ENCODE data around the gene CCNYL1. TPM values are rescaled to one million over a fixed set of nuclear protein-coding genes. Genes with fewer than 3 reads are reported as not detected.

The CCNYL1 gene
- total RNA-seq, 2 donors from 2014 or later, result 12.1 to 14.3 TPM

GRCh38 chr2:207767461-207768167, 56.2 kb downstream of the CCNYL1 start:
- peaks cover 23% of the 10 kb centered on the region for H3K4me1 Mint-ChIP-seq
- H3K27ac Mint-ChIP-seq, result peak overlapping the region; percentile 72
- H3K9me3 ChIP-seq (ENCODE audit: control insufficient read depth, low read length, poor library complexity, severe bottlenecking), result no peaks in the 10 kb centered on the region
- peaks cover 2% of the 10 kb centered on the region for H3K36me3 Mint-ChIP-seq (ENCODE audit: low read depth)
- no peak for ATAC-seq
- H3K27me3 Mint-ChIP-seq, result peaks cover 33% of the 10 kb centered on the region
- no peak for DNase-seq
- peak overlapping the region; percentile 93 for H3K4me3 Mint-ChIP-seq

DNA sequence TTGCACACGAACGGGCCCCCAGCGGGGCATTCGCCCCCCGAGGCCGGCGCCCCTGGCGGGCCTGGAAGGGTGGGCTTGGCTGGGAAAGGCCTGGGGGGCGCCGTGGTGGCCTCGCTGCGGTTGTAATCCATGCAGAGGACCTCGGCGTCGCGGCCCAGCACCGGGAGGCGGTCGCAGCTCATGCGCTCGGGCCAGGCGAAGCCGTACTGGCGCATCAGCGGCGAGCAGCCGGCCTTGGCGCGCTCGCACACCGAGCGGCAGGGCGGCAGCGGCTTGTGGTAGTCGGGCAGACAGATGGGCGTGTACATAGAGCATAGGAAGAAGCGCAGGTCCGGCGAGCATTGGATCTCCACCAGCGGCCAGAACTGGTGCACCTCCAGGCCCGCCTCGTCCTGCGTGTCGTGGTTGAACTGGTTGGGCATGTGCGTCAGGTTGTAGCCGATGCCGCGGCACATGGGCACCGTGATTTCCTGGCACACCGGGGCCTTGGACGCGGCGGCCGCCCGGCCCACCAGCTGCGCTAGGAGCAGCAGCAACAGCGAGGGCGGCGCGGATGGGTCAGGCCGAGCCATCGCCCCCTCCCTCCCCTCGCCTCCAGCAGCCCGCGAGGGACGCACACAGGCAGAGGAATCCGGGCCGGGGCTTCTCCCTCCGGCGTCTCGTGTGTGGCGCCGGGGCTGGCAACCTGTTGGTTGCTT, 56.9 kb downstream of the CCNYL1 start:
- peaks cover 33% of the 10 kb centered on the region for H3K27me3 Mint-ChIP-seq
- H3K27ac Mint-ChIP-seq, result no peak overlapping the region

DNA sequence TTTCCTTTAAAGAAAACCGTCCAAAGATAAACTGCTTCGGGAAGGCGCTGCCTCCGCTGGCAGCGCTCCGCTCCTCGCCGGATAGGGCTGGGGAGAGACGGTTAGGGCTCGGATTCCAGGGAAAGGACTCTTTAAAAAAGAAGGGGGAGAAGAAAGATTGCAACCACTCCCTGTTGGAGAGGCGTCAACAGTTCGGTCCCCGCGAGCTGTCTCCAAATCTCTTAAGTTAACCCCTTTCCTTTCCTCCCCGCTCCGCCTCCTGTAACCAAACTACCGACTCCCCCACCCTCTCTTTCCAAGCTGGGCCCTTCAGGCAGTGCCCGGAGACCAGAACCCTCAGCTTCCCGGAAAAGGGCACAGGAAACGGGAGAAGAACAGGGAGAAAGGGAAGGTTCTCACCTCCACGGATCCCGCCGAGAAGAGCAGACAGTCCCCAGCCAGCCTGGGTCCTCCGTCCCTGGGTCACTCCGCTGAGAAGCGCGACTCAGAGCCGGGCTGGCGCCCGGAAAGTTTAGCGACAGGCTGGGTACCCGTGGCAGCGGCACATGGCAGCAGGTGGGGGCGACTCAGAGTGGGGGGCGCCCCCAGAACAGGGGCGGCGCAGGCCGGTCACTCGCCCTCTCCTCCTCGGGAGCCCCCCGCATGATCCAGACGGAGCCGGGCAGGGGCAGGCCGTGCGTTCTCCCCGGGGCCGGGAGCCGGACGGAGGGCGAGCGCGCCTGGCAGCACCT, 57.6 kb downstream of the CCNYL1 start:
- H3K27ac Mint-ChIP-seq, result no peak overlapping the region
- H3K36me3 Mint-ChIP-seq (ENCODE audit: low read depth), result peaks cover 2% of the 10 kb centered on the region
- no peaks in the 10 kb centered on the region for H3K9me3 ChIP-seq (ENCODE audit: control insufficient read depth, low read length, poor library complexity, severe bottlenecking)
- peaks cover 23% of the 10 kb centered on the region for H3K4me1 Mint-ChIP-seq
- peak overlapping the region; percentile 93 for H3K4me3 Mint-ChIP-seq
- ATAC-seq, result peak; percentile 12
- H3K27me3 Mint-ChIP-seq, result peaks cover 26% of the 10 kb centered on the region
- no peak for DNase-seq

More for the DNA sequence above, 56.9 kb downstream of the CCNYL1 start:
- H3K9me3 ChIP-seq (ENCODE audit: control insufficient read depth, low read length, poor library complexity, severe bottlenecking), result no peaks in the 10 kb centered on the region
- peaks cover 23% of the 10 kb centered on the region for H3K4me1 Mint-ChIP-seq
- peak; percentile 16 for ATAC-seq
- H3K4me3 Mint-ChIP-seq, result peak overlapping the region; percentile 93
- H3K36me3 Mint-ChIP-seq (ENCODE audit: low read depth), result peaks cover 2% of the 10 kb centered on the region
- DNase-seq, result peak; percentile 10 to 17 (median 12)

- H3K27me3 Mint-ChIP-seq, result peaks cover 14% of the 10 kb centered on the region
- no peaks in the 10 kb centered on the region for H3K9me3 ChIP-seq (ENCODE audit: control insufficient read depth, low read length, poor library complexity, severe bottlenecking)
- H3K36me3 Mint-ChIP-seq (ENCODE audit: low read depth), result peaks cover 2% of the 10 kb centered on the region
- peak overlapping the region; percentile 94 for H3K4me3 Mint-ChIP-seq
- DNase-seq, result no peak
- H3K27ac Mint-ChIP-seq, result peak overlapping the region; percentile 19
- peaks cover 23% of the 10 kb centered on the region for H3K4me1 Mint-ChIP-seq
- no peak for ATAC-seq
Observed at GRCh38 chr2:207770602-207771404, 59.4 kb downstream of the CCNYL1 start.

GRCh38 chr2:207771421-207771820, 60.0 kb downstream of the CCNYL1 start:
- DNase-seq (no peak), ATAC-seq (no peak)
- no peak overlapping the region for H3K27ac Mint-ChIP-seq
- peak overlapping the region; percentile 94 for H3K4me3 Mint-ChIP-seq
- H3K27me3 Mint-ChIP-seq, result peaks cover 9% of the 10 kb centered on the region
- H3K36me3 Mint-ChIP-seq (ENCODE audit: low read depth), result peaks cover 2% of the 10 kb centered on the region
- H3K9me3 ChIP-seq (ENCODE audit: control insufficient read depth, low read length, poor library complexity, severe bottlenecking), result no peaks in the 10 kb centered on the region
- peaks cover 23% of the 10 kb centered on the region for H3K4me1 Mint-ChIP-seq

GRCh38 chr2:207772081-207772843, 60.8 kb downstream of the CCNYL1 start:
- Mint-ChIP-seq H3K27me3 (peaks cover 5% of the 10 kb centered on the region), H3K27ac (no peak overlapping the region), H3K36me3 (ENCODE audit: low read depth) (peaks cover under 1% of the 10 kb centered on the region), H3K4me1 (peaks cover 18% of the 10 kb centered on the region), H3K4me3 (no peak overlapping the region)
- DNase-seq, result no peak
- no peak for ATAC-seq
- no peaks in the 10 kb centered on the region for H3K9me3 ChIP-seq (ENCODE audit: control insufficient read depth, low read length, poor library complexity, severe bottlenecking)

- ATAC-seq, result no peak
- Mint-ChIP-seq H3K36me3 (ENCODE audit: low read depth) (no peaks in the 10 kb centered on the region), H3K27me3 (no peaks in the 10 kb centered on the region), H3K27ac (no peak overlapping the region), H3K4me3 (no peak overlapping the region), H3K4me1 (peaks cover 13% of the 10 kb centered on the region)
- DNase-seq, result no peak
- H3K9me3 ChIP-seq (ENCODE audit: control insufficient read depth, low read length, poor library complexity, severe bottlenecking), result no peaks in the 10 kb centered on the region
Observed at GRCh38 chr2:207772844-207773205, 61.4 kb downstream of the CCNYL1 start.

DNA sequence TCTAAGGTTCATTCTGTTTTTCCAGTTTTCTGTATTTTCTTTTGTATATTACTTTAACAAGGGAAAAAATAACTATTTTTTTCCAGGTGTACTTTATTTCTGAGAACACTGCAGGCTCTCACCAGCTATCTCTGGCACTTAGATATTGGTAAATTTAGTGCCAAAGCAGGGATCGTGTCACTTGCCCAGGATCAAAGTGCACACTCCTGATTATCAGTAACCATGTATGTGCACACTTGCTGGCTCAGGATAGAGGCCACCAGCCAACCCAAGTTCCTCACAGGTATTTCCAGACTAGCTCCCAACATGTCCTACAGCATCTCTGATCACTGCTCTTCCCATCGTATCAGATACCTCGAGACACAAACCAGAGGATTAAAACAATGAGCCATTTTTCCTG, 64.0 kb downstream of the CCNYL1 start:
- no peak for DNase-seq
- H3K27ac Mint-ChIP-seq, result no peak overlapping the region
- no peak overlapping the region for H3K4me3 Mint-ChIP-seq

DNA sequence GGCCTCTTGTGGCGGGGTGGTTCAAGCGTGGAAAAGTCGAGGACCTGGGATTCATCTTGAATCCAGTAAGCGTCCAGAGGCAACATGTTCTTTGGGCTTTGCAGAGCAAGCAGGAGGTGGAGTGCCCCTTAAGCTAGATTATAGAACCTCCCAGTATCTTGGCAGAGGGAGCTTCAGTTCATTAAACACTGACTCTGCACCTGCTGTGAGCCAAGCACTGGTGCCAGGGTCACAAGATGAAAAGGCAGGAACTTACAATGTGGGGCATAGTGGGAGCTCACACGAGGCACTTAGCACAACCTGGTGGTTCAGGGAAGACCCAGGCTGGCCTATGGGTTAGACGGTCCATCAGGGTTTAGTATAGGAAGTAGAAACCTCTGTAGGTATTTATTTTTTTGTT, 65.7 kb downstream of the CCNYL1 start:
- H3K4me3 Mint-ChIP-seq, result no peak overlapping the region
- ATAC-seq, result no peak
- H3K36me3 Mint-ChIP-seq (ENCODE audit: low read depth), result no peaks in the 10 kb centered on the region
- H3K27me3 Mint-ChIP-seq, result peaks cover 19% of the 10 kb centered on the region
- H3K27ac Mint-ChIP-seq, result no peak overlapping the region
- no peak for DNase-seq
- no peaks in the 10 kb centered on the region for H3K9me3 ChIP-seq (ENCODE audit: control insufficient read depth, low read length, poor library complexity, severe bottlenecking)
- H3K4me1 Mint-ChIP-seq, result no peaks in the 10 kb centered on the region

More for the DNA sequence above, 64.0 kb downstream of the CCNYL1 start:
- no peak for ATAC-seq
- H3K9me3 ChIP-seq (ENCODE audit: control insufficient read depth, low read length, poor library complexity, severe bottlenecking), result no peaks in the 10 kb centered on the region
- H3K4me1 Mint-ChIP-seq, result peaks cover 5% of the 10 kb centered on the region
- peaks cover 14% of the 10 kb centered on the region for H3K27me3 Mint-ChIP-seq
- no peaks in the 10 kb centered on the region for H3K36me3 Mint-ChIP-seq (ENCODE audit: low read depth)

GRCh38 chr2:207778298-207778882, 67.0 kb downstream of the CCNYL1 start:
- H3K27ac Mint-ChIP-seq, result no peak overlapping the region
- DNase-seq (no peak), ATAC-seq (no peak)
- no peak overlapping the region for H3K4me3 Mint-ChIP-seq
- H3K36me3 Mint-ChIP-seq (ENCODE audit: low read depth), result no peaks in the 10 kb centered on the region
- H3K27me3 Mint-ChIP-seq, result peaks cover 27% of the 10 kb centered on the region
- H3K9me3 ChIP-seq (ENCODE audit: control insufficient read depth, low read length, poor library complexity, severe bottlenecking), result no peaks in the 10 kb centered on the region
- no peaks in the 10 kb centered on the region for H3K4me1 Mint-ChIP-seq

GRCh38 chr2:207779523-207779922, 68.1 kb downstream of the CCNYL1 start:
- Mint-ChIP-seq H3K36me3 (ENCODE audit: low read depth) (no peaks in the 10 kb centered on the region), H3K27ac (no peak overlapping the region), H3K4me1 (peaks cover under 1% of the 10 kb centered on the region), H3K4me3 (no peak overlapping the region), H3K27me3 (peaks cover 29% of the 10 kb centered on the region)
- ATAC-seq (no peak), DNase-seq (no peak)
- H3K9me3 ChIP-seq (ENCODE audit: control insufficient read depth, low read length, poor library complexity, severe bottlenecking), result no peaks in the 10 kb centered on the region
